Neural cell (in vitro differentiated cells): ENCODE measurements around the gene C14orf119. TPM values are rescaled to one million over a fixed set of nuclear protein-coding genes. Genes with fewer than 3 reads are reported as not detected.

Source experiments
- H2AFZ ChIP-seq: fragments of 200-600, 300-800 bp; sonication (generic), shearing (Covaris generic); 2 replicates; pipeline ENCODE4 v1.6.0; 2014; ENCODE audit warnings: low read depth, mild to moderate bottlenecking, antibody characterized with exemption, low read length, moderate library complexity
- H3F3A ChIP-seq: fragments of 200-600 bp; shearing (Covaris generic); 2 replicates; pipeline ENCODE4 v1.6.1; 2016; ENCODE audit warnings: mild to moderate bottlenecking, moderate library complexity, mixed read lengths, antibody characterized with exemption, low read length; ENCODE audit not compliant: insufficient read depth, poor library complexity, severe bottlenecking
- H3K27ac ChIP-seq: fragments of 200-600, 300-800 bp; sonication (generic), shearing (Covaris generic); 2 replicates; pipeline ENCODE4 v1.5.1; 2014; ENCODE audit warnings: mild to moderate bottlenecking, low read length, moderate library complexity
- H3K27me3 ChIP-seq: fragments of 300-800, 200-600 bp; sonication (generic), shearing (Covaris generic); 2 replicates; pipeline ENCODE4 v1.6.0; 2014; ENCODE audit warnings: mild to moderate bottlenecking, low read depth, low read length, moderate library complexity; ENCODE audit not compliant: insufficient read depth
- H3K36me3 ChIP-seq: fragments of 300-800, 200-600 bp; sonication (generic), shearing (Covaris generic); 2 replicates; pipeline ENCODE4 v1.5.1; 2014; ENCODE audit warnings: mild to moderate bottlenecking, antibody characterized with exemption, low read length, moderate library complexity; ENCODE audit not compliant: insufficient read depth
- H3K4me2 ChIP-seq: fragments of 300-800, 200-600 bp; sonication (generic), shearing (Covaris generic); 2 replicates; pipeline ENCODE4 v1.6.0; 2014; ENCODE audit warnings: mild to moderate bottlenecking, low read length
- H3K4me3 ChIP-seq: fragments of 300-800, 200-600 bp; sonication (generic), shearing (Covaris generic); 2 replicates; pipeline ENCODE4 v1.5.1; 2014; ENCODE audit warnings: mild to moderate bottlenecking, low read length, moderate library complexity
- H3K79me2 ChIP-seq: fragments of 200-600 bp; shearing (Covaris generic); replicated peaks from 2 replicates; pipeline ENCODE4 v1.6.0; 2014; ENCODE audit warnings: mild to moderate bottlenecking, low read length, moderate library complexity; ENCODE audit not compliant: insufficient read depth
- H3K9ac ChIP-seq: fragments of 300-800, 200-600 bp; sonication (generic), shearing (Covaris generic); 2 replicates; pipeline ENCODE4 v1.6.1; 2016; ENCODE audit warnings: mild to moderate bottlenecking, low read length, mixed read lengths
- H3K9me2 ChIP-seq: fragments of 200-600 bp; shearing (Covaris generic); 2 replicates; pipeline ENCODE4 v1.6.1; 2016; ENCODE audit warnings: mild to moderate bottlenecking, low read length, mixed read lengths; ENCODE audit not compliant: insufficient read depth
- H3K9me3 ChIP-seq: fragments of 200-600, 300-800 bp; sonication (generic), shearing (Covaris generic); 2 replicates; pipeline ENCODE4 v1.6.1; 2016; ENCODE audit warnings: mild to moderate bottlenecking, mixed run types, low read length, moderate library complexity, mixed read lengths
- H4K20me1 ChIP-seq: fragments of 200-600 bp; shearing (Covaris generic); 2 replicates; pipeline ENCODE4 v1.6.1; 2016; ENCODE audit warnings: mild to moderate bottlenecking, mixed run types; ENCODE audit not compliant: insufficient read depth
- EP300 ChIP-seq: fragments of 450-650 bp; conservative IDR thresholded peaks from 2 replicates; pipeline ENCODE4 v1.6.1; 2014; ENCODE audit warnings: antibody characterized with exemption, mild to moderate bottlenecking, moderate library complexity; ENCODE audit not compliant: poor library complexity, severe bottlenecking
- EZH2 ChIP-seq: fragments of 200-600, 300-800 bp; shearing (Covaris generic), sonication (generic); IDR thresholded peaks from 2 replicates; pipeline ENCODE4 v1.6.1; 2014; ENCODE audit warnings: antibody characterized with exemption, low read length, borderline replicate concordance, mild to moderate bottlenecking; ENCODE audit not compliant: insufficient read depth, poor library complexity, severe bottlenecking
- MXI1 ChIP-seq: fragments of 450-650 bp; conservative IDR thresholded peaks from 2 replicates; pipeline ENCODE4 v1.6.1; 2014; ENCODE audit warnings: antibody characterized with exemption, mild to moderate bottlenecking; ENCODE audit not compliant: poor library complexity, severe bottlenecking
- POLR2AphosphoS5 ChIP-seq: IDR thresholded peaks from 2 replicates; pipeline ENCODE4 v1.6.1; 2012
- RAD21 ChIP-seq: fragments of 450-650 bp; conservative IDR thresholded peaks from 2 replicates; pipeline ENCODE4 v1.6.1; 2014; ENCODE audit warnings: antibody characterized with exemption, mild to moderate bottlenecking, moderate library complexity
- SMC3 ChIP-seq: fragments of 450-650 bp; conservative IDR thresholded peaks from 2 replicates; pipeline ENCODE4 v1.6.1; 2014; ENCODE audit warnings: antibody characterized with exemption, mild to moderate bottlenecking, moderate library complexity; ENCODE audit not compliant: poor library complexity
- TAF1 ChIP-seq: IDR thresholded peaks from 2 replicates; pipeline ENCODE4 v1.6.1; 2012; ENCODE audit warnings: low read depth
- polyA plus RNA-seq: library from polyadenylated mRNA; depleted of rRNA; stranded (reverse); fragments of >200 nt; gene quantifications from 2 replicates; pipeline ENCODE4 v1.2.3, GENCODE V29; 2014
- TF ChIP-seq, protein P1 (sequence below): IDR thresholded peaks from 2 replicates; pipeline ENCODE4 v1.6.1; 2012; ENCODE audit warnings: borderline replicate concordance
- TF ChIP-seq, protein P2 (sequence below): fragments of 450-650 bp; IDR thresholded peaks from 2 replicates; pipeline ENCODE4 v1.5.1; 2014; ENCODE audit warnings: antibody characterized with exemption, mild to moderate bottlenecking, moderate library complexity; ENCODE audit not compliant: poor library complexity, severe bottlenecking

C14orf119 gene
- polyA plus RNA-seq, 1 donor from 2014 or later, result 26.4 TPM

DNA sequence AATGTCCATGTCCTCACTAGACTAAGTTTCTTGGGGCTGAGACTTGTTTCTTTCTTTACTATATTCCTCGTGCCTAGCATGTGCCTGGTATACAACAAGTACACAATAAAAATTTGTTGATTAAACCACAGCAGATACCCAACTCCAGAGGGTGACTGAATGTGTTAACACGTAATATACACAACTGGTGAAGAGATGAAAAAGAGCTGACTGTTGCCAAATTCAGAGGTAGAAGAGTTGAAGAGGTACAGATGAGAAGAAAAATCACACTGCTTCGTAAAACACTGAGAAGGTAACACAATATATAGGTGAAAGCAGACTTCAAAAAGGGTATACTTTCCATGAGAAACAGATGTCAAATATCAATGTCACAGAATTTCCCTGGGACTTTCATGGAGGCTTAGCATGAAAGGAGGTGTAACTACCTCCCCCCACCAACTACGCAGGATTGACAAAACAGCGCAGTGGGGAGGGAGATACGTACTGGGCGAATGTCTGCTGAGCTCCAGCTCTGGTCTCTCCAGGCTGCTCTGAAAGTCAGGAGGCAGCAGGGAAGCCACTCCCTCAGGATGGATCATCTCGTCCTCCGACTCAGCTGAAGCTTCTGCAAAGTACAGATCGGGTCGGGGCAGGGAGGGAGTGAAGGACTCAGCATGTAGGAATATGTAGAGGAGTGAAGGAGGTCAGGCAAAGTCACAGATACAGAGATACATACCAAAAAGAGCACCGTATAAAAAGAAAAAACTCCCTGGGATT lies 5.6 kb upstream of the C14orf119 start:
- Histone ChIP-seq H3K27me3 (no peaks in the 10 kb centered on the region), H3K36me3 (no peaks in the 10 kb centered on the region), H3K9ac (no peak overlapping the region), H3K9me3 (no peaks in the 10 kb centered on the region), H3F3A (no peaks in the 10 kb centered on the region), H4K20me1 (no peaks in the 10 kb centered on the region), H3K4me2 (no peak overlapping the region), H3K9me2 (no peaks in the 10 kb centered on the region), H3K27ac (no peak overlapping the region), H3K79me2 (peaks cover 27% of the 10 kb centered on the region), H3K4me3 (no peak overlapping the region), H2AFZ (no peak overlapping the region)
- TF ChIP-seq EP300 (no peak), POLR2AphosphoS5 (no peak), RAD21 (no peak), TAF1 (no peak), MXI1 (no peak), SMC3 (no peak), EZH2 (no peak)
- TF ChIP-seq, protein P1, sequence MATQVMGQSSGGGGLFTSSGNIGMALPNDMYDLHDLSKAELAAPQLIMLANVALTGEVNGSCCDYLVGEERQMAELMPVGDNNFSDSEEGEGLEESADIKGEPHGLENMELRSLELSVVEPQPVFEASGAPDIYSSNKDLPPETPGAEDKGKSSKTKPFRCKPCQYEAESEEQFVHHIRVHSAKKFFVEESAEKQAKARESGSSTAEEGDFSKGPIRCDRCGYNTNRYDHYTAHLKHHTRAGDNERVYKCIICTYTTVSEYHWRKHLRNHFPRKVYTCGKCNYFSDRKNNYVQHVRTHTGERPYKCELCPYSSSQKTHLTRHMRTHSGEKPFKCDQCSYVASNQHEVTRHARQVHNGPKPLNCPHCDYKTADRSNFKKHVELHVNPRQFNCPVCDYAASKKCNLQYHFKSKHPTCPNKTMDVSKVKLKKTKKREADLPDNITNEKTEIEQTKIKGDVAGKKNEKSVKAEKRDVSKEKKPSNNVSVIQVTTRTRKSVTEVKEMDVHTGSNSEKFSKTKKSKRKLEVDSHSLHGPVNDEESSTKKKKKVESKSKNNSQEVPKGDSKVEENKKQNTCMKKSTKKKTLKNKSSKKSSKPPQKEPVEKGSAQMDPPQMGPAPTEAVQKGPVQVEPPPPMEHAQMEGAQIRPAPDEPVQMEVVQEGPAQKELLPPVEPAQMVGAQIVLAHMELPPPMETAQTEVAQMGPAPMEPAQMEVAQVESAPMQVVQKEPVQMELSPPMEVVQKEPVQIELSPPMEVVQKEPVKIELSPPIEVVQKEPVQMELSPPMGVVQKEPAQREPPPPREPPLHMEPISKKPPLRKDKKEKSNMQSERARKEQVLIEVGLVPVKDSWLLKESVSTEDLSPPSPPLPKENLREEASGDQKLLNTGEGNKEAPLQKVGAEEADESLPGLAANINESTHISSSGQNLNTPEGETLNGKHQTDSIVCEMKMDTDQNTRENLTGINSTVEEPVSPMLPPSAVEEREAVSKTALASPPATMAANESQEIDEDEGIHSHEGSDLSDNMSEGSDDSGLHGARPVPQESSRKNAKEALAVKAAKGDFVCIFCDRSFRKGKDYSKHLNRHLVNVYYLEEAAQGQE, result no peak
- TF ChIP-seq, protein P2, sequence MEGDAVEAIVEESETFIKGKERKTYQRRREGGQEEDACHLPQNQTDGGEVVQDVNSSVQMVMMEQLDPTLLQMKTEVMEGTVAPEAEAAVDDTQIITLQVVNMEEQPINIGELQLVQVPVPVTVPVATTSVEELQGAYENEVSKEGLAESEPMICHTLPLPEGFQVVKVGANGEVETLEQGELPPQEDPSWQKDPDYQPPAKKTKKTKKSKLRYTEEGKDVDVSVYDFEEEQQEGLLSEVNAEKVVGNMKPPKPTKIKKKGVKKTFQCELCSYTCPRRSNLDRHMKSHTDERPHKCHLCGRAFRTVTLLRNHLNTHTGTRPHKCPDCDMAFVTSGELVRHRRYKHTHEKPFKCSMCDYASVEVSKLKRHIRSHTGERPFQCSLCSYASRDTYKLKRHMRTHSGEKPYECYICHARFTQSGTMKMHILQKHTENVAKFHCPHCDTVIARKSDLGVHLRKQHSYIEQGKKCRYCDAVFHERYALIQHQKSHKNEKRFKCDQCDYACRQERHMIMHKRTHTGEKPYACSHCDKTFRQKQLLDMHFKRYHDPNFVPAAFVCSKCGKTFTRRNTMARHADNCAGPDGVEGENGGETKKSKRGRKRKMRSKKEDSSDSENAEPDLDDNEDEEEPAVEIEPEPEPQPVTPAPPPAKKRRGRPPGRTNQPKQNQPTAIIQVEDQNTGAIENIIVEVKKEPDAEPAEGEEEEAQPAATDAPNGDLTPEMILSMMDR, result no peak

DNA sequence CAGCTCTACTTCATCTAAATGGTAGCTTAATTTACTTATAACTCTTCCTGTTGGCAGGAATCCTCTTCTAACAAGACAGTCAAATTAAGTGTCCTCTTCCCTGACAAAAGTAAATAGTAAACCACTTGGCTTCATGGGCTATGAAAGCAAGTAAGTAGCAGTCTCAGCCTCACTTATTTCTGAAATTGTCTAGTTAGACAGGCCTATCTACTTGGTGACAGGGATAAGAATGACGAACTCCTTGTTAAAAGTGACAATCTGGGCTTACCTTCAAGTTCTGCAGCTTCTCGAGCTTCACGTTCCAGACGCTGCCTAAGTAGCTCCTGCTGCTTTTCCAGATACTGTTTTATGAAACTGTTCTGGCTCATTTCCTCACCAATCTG lies 5.1 kb upstream of the C14orf119 start:
- Histone ChIP-seq H3K9me2 (no peaks in the 10 kb centered on the region), H2AFZ (no peak overlapping the region), H3K4me2 (no peak overlapping the region), H3K4me3 (no peak overlapping the region), H3K27ac (no peak overlapping the region), H3K27me3 (no peaks in the 10 kb centered on the region), H3K9ac (no peak overlapping the region), H3K79me2 (peaks cover 27% of the 10 kb centered on the region), H3K9me3 (no peaks in the 10 kb centered on the region), H3F3A (no peaks in the 10 kb centered on the region), H3K36me3 (no peaks in the 10 kb centered on the region), H4K20me1 (no peaks in the 10 kb centered on the region)
- TF ChIP-seq SMC3 (no peak), EP300 (no peak), POLR2AphosphoS5 (no peak), EZH2 (no peak), TAF1 (no peak)
- TF ChIP-seq, protein P1, result no peak
